Measurements from ENCODE around the gene CHAF1B. TPM values are rescaled to one million over a fixed set of nuclear protein-coding genes. Genes with fewer than 3 reads are reported as not detected.
A peak's percentile ranks its signal among the peaks of the same experiment; 100 is the strongest.

CHAF1B gene
- total and polyA plus RNA-seq, 2 donors (not counting 3 experiments of a cell fraction or from before 2014, with no cell fraction given) = 7.0 to 13.0 TPM

DNA sequence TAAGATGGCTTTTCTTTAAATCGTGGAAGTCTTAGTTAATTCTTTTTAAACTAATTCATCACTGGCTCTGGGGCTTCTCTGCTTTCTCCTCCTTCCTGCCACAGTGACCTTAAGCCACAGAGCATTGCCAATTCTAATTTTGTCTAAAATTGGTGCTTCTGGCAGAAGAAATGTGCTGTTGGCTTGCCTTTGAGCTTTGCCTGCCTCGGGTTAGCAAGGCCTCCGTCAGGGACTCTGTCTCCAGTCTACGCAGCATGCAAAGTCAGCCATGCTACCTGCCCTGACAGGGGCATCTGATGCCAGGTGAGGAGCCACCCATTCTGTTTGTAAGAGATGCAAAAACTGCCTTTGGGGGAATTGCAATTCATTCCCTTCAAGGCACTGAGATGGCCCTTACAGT, 69.5 kb downstream of the CHAF1B start:
- dilution Hi-C loops (cut with MboI; ENCODE audit: extremely low pct_ligation_motif_present, low sequenced_read_pairs) = no loop called here
- TF ChIP-seq EZH2 (IDR thresholded peaks at IDR 0.05; ENCODE audit: borderline replicate concordance, low read depth, low read length, severe bottlenecking) (no peak), FOS (IDR thresholded peaks at IDR 0.05; ENCODE audit: borderline replicate concordance, insufficient read depth, low read length) (no peak), JUN (IDR thresholded peaks at IDR 0.05; ENCODE audit: borderline replicate concordance, insufficient read depth, insufficient read length, low read depth) (no peak), GATA2 (IDR thresholded peaks at IDR 0.05; ENCODE audit: insufficient read depth, insufficient read length, low read depth, low read length) (no peak), POLR2AphosphoS5 (IDR thresholded peaks at IDR 0.05; ENCODE audit: insufficient read depth, low read depth, low read length) (no peak)
- TF ChIP-seq, protein P1, sequence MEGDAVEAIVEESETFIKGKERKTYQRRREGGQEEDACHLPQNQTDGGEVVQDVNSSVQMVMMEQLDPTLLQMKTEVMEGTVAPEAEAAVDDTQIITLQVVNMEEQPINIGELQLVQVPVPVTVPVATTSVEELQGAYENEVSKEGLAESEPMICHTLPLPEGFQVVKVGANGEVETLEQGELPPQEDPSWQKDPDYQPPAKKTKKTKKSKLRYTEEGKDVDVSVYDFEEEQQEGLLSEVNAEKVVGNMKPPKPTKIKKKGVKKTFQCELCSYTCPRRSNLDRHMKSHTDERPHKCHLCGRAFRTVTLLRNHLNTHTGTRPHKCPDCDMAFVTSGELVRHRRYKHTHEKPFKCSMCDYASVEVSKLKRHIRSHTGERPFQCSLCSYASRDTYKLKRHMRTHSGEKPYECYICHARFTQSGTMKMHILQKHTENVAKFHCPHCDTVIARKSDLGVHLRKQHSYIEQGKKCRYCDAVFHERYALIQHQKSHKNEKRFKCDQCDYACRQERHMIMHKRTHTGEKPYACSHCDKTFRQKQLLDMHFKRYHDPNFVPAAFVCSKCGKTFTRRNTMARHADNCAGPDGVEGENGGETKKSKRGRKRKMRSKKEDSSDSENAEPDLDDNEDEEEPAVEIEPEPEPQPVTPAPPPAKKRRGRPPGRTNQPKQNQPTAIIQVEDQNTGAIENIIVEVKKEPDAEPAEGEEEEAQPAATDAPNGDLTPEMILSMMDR (IDR thresholded peaks at IDR 0.05; ENCODE audit: extremely low read depth in 1 of 2, insufficient read depth in 1 of 2, low read depth in 1 of 2, low read length in 2 of 2) = no peak
- TF ChIP-seq, protein P2, sequence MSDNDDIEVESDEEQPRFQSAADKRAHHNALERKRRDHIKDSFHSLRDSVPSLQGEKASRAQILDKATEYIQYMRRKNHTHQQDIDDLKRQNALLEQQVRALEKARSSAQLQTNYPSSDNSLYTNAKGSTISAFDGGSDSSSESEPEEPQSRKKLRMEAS (IDR thresholded peaks at IDR 0.05; ENCODE audit: insufficient read depth, insufficient read length) = no peak
- H3K36me3 ChIP-seq (ENCODE audit: control insufficient read depth in 2 of 2, extremely low read depth in 1 of 2, insufficient read depth in 2 of 2, low read length in 2 of 2) = peaks cover 3 to 5% of the 10 kb centered on the region in 2 experiments
- FAIRE-seq (no peak), DNase-seq (ENCODE audit: low read depth, low spot score) (no peak)
- H3K4me3 ChIP-seq (replicated peaks in 1 of 3; ENCODE audit: insufficient read depth in 1 of 3, low read depth in 1 of 3, low read length in 3 of 3) = no peak overlapping the region
- CTCF ChIA-PET = interaction anchor here (0.9 to 3.3 kb wide), 6 partner anchors 23 to 176 kb away, joined by 3 to 19 read pairs (median 4); no protein-coding TSS in a partner anchor
- H3K4me1 ChIP-seq (ENCODE audit: control insufficient read depth, extremely low read depth, insufficient read depth, low read length) = peaks cover 53% of the 10 kb centered on the region
- no peaks in the 10 kb centered on the region for H4K20me1 ChIP-seq (replicated peaks; ENCODE audit: control insufficient read depth, extremely low read depth, insufficient read depth, low read length)
- no peaks in the 10 kb centered on the region for H3K27me3 ChIP-seq (ENCODE audit: control insufficient read depth in 2 of 2, insufficient read depth in 2 of 2, low read length in 2 of 2)
- H3K4me2 ChIP-seq (ENCODE audit: insufficient read depth, low read length) = no peak overlapping the region
- H3K79me2 ChIP-seq (ENCODE audit: control insufficient read depth, insufficient read depth, low read length) = peaks cover 81% of the 10 kb centered on the region
- H3K9me1 ChIP-seq (replicated peaks; ENCODE audit: control insufficient read depth, extremely low read depth, insufficient read depth, low read length) = no peaks in the 10 kb centered on the region
- H3K9me3 ChIP-seq (replicated peaks; ENCODE audit: control insufficient read depth, insufficient read depth, low read length) = no peaks in the 10 kb centered on the region
- H3K9ac ChIP-seq (replicated peaks; ENCODE audit: extremely low read depth, insufficient read depth, low read length) = peak overlapping the region; percentile 55
- BruUV-seq (replicated peaks) = no TSS peak
- intact Hi-C loops (cut with micrococcal nuclease) = no loop called here
- peak overlapping the region; percentile 97 for H3K27ac ChIP-seq (ENCODE audit: insufficient read depth, low read depth, low read length)
- POLR2A ChIA-PET = interaction anchor here (1.6 to 2.5 kb wide), 3 partner anchors 11 to 25 kb away, joined by 4 to 15 read pairs (median 4); no protein-coding TSS in a partner anchor
- H2AFZ ChIP-seq (ENCODE audit: low read depth, low read length) = no peak overlapping the region
